ENCODE data around the gene FRAS1.
"Not testable (repeated sequence)": the region's sequence is repeated elsewhere in the genome, so short reads cannot be mapped to it uniquely, and the experiment has no call there.

GRCh38 chr4:78125834-78126331 lies 68.8 kb downstream of the FRAS1 start:
- TF ChIP-seq CTCF (IDR thresholded peaks at IDR 0.05; ENCODE audit: insufficient read depth, low read depth, low read length); EZH2 (IDR thresholded peaks at IDR 0.05; ENCODE audit: insufficient read depth, low read length): not testable (repeated sequence)
